ENCODE measurements around the gene C1orf116. TPM values are rescaled to one million over a fixed set of nuclear protein-coding genes. Genes with fewer than 3 reads are reported as not detected.

Gene C1orf116
- total RNA-seq, 3 donors from 2014 or later = under 0.01 to 22.2 (median 5.6) TPM

GRCh38 chr1:207031632-207032264 is 808 bp downstream of the C1orf116 start:
- no peak for TF ChIP-seq POLR2A (IDR thresholded peaks at IDR 0.05)
- TF ChIP-seq POLR2AphosphoS5 (IDR thresholded peaks at IDR 0.05) = no peak
- TF ChIP-seq, protein P1, sequence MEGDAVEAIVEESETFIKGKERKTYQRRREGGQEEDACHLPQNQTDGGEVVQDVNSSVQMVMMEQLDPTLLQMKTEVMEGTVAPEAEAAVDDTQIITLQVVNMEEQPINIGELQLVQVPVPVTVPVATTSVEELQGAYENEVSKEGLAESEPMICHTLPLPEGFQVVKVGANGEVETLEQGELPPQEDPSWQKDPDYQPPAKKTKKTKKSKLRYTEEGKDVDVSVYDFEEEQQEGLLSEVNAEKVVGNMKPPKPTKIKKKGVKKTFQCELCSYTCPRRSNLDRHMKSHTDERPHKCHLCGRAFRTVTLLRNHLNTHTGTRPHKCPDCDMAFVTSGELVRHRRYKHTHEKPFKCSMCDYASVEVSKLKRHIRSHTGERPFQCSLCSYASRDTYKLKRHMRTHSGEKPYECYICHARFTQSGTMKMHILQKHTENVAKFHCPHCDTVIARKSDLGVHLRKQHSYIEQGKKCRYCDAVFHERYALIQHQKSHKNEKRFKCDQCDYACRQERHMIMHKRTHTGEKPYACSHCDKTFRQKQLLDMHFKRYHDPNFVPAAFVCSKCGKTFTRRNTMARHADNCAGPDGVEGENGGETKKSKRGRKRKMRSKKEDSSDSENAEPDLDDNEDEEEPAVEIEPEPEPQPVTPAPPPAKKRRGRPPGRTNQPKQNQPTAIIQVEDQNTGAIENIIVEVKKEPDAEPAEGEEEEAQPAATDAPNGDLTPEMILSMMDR (IDR thresholded peaks at IDR 0.05) = no peak
- intact Hi-C loops (cut with DNase I; ENCODE audit: low total_unique reads) = loop anchor here (2.0 to 5.0 kb wide), 2 partner anchors 45 to 606 kb away; no protein-coding TSS in a partner anchor
- Histone ChIP-seq H3K4me1 (no peaks in the 10 kb centered on the region), H3K4me3 (peak overlapping the region in 2 of 3 donors; percentile 57), H3K9me3 (no peaks in the 10 kb centered on the region), H3K27me3 (no peaks in the 10 kb centered on the region), H3K36me3 (no peaks in the 10 kb centered on the region), H3K27ac (peak overlapping the region; percentile 81 to 93)
- DNase-seq (ENCODE audit: low spot score in 2 of 2) = peak in 1 of 2 donors; percentile 89

- no peaks in the 10 kb centered on the region for H3K9me3 ChIP-seq
- no peaks in the 10 kb centered on the region for H3K27me3 ChIP-seq
- peak overlapping the region; percentile 81 to 93 for H3K27ac ChIP-seq
- H3K4me3 ChIP-seq = peak overlapping the region in 2 of 3 donors; percentile 57
- H3K4me1 ChIP-seq = peaks cover 0 to 6% of the 10 kb centered on the region in 2 donors
- H3K36me3 ChIP-seq = no peaks in the 10 kb centered on the region
- intact Hi-C loops (cut with DNase I; ENCODE audit: low total_unique reads) = loop anchor here (2.0 to 5.0 kb wide), 2 partner anchors 46 to 606 kb away; no protein-coding TSS in a partner anchor
- no peak for DNase-seq (ENCODE audit: low spot score in 2 of 2)
- TF ChIP-seq, protein P1 (IDR thresholded peaks at IDR 0.05) = no peak
- TF ChIP-seq POLR2AphosphoS5 (IDR thresholded peaks at IDR 0.05) (no peak), POLR2A (IDR thresholded peaks at IDR 0.05) (no peak)
Observed at GRCh38 chr1:207031016-207031415, 1.5 kb downstream of the C1orf116 start.

DNA sequence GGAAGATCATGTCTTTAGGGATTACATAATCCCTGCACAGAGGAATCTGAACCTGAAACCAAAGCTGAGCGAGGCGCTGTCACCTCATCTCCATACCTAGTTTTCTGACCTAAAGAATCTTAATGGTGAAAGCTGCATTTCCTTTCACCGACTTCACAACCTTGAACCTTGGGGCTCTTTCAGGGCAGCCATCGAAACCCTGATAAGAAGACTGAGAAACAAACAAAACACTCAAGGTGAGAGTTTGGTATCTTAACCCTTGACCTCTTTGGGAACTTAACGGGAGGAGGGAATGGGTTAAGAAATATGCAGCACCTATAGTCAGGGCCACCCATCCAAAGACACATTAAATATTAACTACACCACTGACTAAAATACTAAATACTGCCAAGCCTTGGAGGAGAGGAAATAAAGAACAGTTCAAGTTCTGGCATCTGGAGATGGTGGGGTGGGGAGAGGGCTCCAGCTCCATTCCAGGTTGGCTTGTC is 2.0 kb downstream of the C1orf116 start:
- intact Hi-C loops (cut with DNase I; ENCODE audit: low total_unique reads) = loop anchor here (2.0 to 5.0 kb wide), 2 partner anchors 46 to 607 kb away; no protein-coding TSS in a partner anchor
- DNase-seq (ENCODE audit: low spot score in 2 of 2) = no peak
- Histone ChIP-seq H3K36me3 (no peaks in the 10 kb centered on the region), H3K4me1 (peaks cover 0 to 9% of the 10 kb centered on the region in 2 donors), H3K27me3 (no peaks in the 10 kb centered on the region), H3K9me3 (no peaks in the 10 kb centered on the region), H3K27ac (peak overlapping the region; percentile 81 to 93), H3K4me3 (peak overlapping the region in 2 of 3 donors; percentile 57)
- no peak for TF ChIP-seq POLR2AphosphoS5 (IDR thresholded peaks at IDR 0.05)
- TF ChIP-seq POLR2A (IDR thresholded peaks at IDR 0.05) = no peak
- TF ChIP-seq, protein P1 (IDR thresholded peaks at IDR 0.05) = no peak

- TF ChIP-seq POLR2A (IDR thresholded peaks at IDR 0.05) = no peak
- TF ChIP-seq POLR2AphosphoS5 (IDR thresholded peaks at IDR 0.05) = no peak
- TF ChIP-seq, protein P1 (IDR thresholded peaks at IDR 0.05) = no peak
- H3K4me1 ChIP-seq = peaks cover 0 to 9% of the 10 kb centered on the region in 2 donors
- DNase-seq (ENCODE audit: low spot score in 2 of 2) = no peak
- H3K27me3 ChIP-seq = no peaks in the 10 kb centered on the region
- peak overlapping the region; percentile 81 to 93 for H3K27ac ChIP-seq
- intact Hi-C loops (cut with DNase I; ENCODE audit: low total_unique reads) = loop anchor here (2.0 to 5.0 kb wide), 2 partner anchors 47 to 607 kb away; no protein-coding TSS in a partner anchor
- H3K36me3 ChIP-seq = no peaks in the 10 kb centered on the region
- no peaks in the 10 kb centered on the region for H3K9me3 ChIP-seq
- peak overlapping the region in 2 of 3 donors; percentile 57 for H3K4me3 ChIP-seq
Observed at GRCh38 chr1:207029701-207030521, 2.6 kb downstream of the C1orf116 start.

Data from breast epithelium (tissue), 4 donors.